Thymus (tissue), 11 donors: ENCODE results near the gene SAMD8. TPM values are rescaled to one million over a fixed set of nuclear protein-coding genes. Genes with fewer than 3 reads are reported as not detected.

Experiments
- DNase-seq, 9 donors: peaks; one replicate each; pipeline ENCODE4 v3.0.0-alpha.2; 2013; ENCODE audit warnings: low spot score in 9 of 9, low read depth in 6 of 9, missing footprints in 1 of 9
- H3K27ac ChIP-seq, 2 donors: one replicate each; pipeline ENCODE4 v1.5.1; 2013; ENCODE audit warnings: control low read depth in 1 of 2, low read depth in 1 of 2, low read length in 1 of 2, mild to moderate bottlenecking in 1 of 2, moderate library complexity in 1 of 2
- H3K27me3 ChIP-seq, 2 donors: one replicate each; pipeline ENCODE4 v1.5.1; 2013; ENCODE audit warnings: low read length in 1 of 2; ENCODE audit not compliant: control insufficient read depth in 2 of 2, insufficient read depth in 1 of 2
- H3K36me3 ChIP-seq, 2 donors: one replicate each; pipeline ENCODE4 v1.5.1; 2013; ENCODE audit warnings: low read length in 1 of 2, mild to moderate bottlenecking in 1 of 2, moderate library complexity in 1 of 2; ENCODE audit not compliant: control insufficient read depth in 2 of 2, insufficient read depth in 2 of 2
- H3K4me1 ChIP-seq, 2 donors: one replicate each; pipeline ENCODE4 v1.5.1; 2013; ENCODE audit warnings: low read length in 2 of 2; ENCODE audit not compliant: control insufficient read depth in 2 of 2, insufficient read depth in 2 of 2
- H3K4me3 ChIP-seq, 2 donors: one replicate each; pipeline ENCODE4 v1.5.1; 2013; ENCODE audit warnings: low read length in 2 of 2, control low read depth in 1 of 2, mild to moderate bottlenecking in 1 of 2
- H3K9me3 ChIP-seq, 2 donors: one replicate each; pipeline ENCODE4 v1.5.1; 2013; ENCODE audit warnings: low read length in 1 of 2, mild to moderate bottlenecking in 1 of 2; ENCODE audit not compliant: control insufficient read depth in 2 of 2, insufficient read depth in 1 of 2
- WGBS: extraction: QIAGEN DNeasy Blood & Tissue Kit; methylation state at CpG from one replicate; pipeline ENCODE4 v1.1.7; 2013; 5-methylcytosine and 5-hydroxymethylcytosine counted together
- polyA plus RNA-seq: library from polyadenylated mRNA; stranded (reverse); fragments of 200-250 nt; gene quantifications from one replicate; pipeline ENCODE4 v1.2.3, GENCODE V29; 2013
- total RNA-seq: library from RNA; stranded (reverse); fragments of 120-200 nt; gene quantifications from one replicate; pipeline ENCODE4 v1.2.4, GENCODE V29; 2013
- donor health status: healthy.

The SAMD8 gene
- total and polyA plus RNA-seq, 2 donors: 7.6 to 13.1 TPM

GRCh38 chr10:75070476-75070875 is 41.0 kb upstream of the SAMD8 start:
- H3K27me3 ChIP-seq: no peaks in the 10 kb centered on the region
- DNase-seq: no peak
- no peaks in the 10 kb centered on the region for H3K36me3 ChIP-seq
- no peaks in the 10 kb centered on the region for H3K4me1 ChIP-seq
- H3K27ac ChIP-seq: no peak overlapping the region
- H3K4me3 ChIP-seq: no peak overlapping the region
- WGBS: 96% methylated on average over 11 of the region's 11 CpGs
- H3K9me3 ChIP-seq: no peaks in the 10 kb centered on the region

DNA sequence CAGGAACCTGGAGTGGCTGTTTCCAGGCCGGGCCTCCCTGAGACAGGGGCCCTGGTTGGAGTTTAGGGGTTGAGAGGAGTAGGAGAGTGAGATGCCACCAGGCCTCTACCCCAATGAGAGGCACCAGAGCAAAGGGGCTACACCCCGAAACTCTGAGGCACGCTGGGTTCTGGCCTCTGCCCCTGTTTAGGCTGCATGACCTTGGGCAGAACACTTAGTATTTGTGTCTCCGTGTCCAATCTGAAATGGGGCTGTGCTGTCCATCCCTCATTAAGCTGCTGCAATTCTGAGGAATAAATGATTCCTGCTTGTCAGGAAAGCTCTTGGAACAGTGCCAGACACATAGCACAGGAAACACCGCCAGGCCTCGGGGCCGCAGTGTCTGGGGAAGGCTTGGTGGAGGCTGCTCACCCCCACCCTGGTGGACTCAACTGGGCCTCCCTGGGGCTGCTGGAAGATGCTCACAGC is 40.5 kb upstream of the SAMD8 start:
- 84% methylated on average over 7 of the region's 7 CpGs for WGBS
- Histone ChIP-seq H3K36me3 (no peaks in the 10 kb centered on the region), H3K27me3 (no peaks in the 10 kb centered on the region), H3K4me1 (no peaks in the 10 kb centered on the region), H3K27ac (no peak overlapping the region), H3K9me3 (no peaks in the 10 kb centered on the region), H3K4me3 (no peak overlapping the region)
- no peak for DNase-seq

DNA sequence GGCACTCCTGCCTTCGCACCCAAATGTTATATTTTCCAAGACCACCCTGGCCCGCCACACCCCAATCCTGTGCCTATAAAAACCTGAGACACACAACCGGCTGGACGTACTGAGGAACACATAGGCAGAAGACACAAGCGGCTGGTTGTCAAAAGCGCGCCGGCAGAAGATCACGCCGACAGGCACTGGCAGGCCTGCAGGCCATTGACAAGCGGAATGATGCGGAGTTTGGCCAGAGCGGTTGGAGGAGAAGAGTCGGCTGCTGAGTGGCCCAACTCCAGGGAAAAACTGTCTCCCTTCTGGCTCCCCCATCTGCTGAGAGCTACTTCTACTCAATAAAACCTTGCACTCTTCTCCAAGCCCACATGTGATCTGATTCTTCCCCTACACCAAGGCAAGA is 39.7 kb upstream of the SAMD8 start:
- no peaks in the 10 kb centered on the region for H3K27me3 ChIP-seq
- no peak for DNase-seq
- H3K9me3 ChIP-seq: no peaks in the 10 kb centered on the region
- no peak overlapping the region for H3K4me3 ChIP-seq
- H3K4me1 ChIP-seq: no peaks in the 10 kb centered on the region
- no peak overlapping the region for H3K27ac ChIP-seq
- no peaks in the 10 kb centered on the region for H3K36me3 ChIP-seq
- 93% methylated on average over 14 of the region's 14 CpGs for WGBS

DNA sequence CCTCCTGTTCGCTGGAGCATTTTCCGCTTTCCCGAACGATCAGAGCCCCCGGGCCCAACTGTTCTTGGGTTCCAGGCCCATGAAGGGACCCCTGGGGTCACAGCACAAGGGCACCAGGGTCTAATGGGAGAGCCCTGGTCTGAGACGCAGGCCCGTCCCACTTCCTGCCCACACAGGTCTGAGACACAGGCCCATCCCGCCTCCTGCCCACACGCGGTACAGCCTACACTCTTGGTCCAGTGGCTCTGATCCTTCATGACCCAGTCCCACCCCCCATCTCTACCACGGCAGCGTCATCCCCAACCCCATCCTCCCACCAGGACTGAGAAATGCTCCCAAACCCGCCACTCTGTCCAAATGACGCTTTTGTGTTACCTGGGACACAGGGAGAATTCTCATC is 38.7 kb upstream of the SAMD8 start:
- WGBS: 85% methylated on average over 14 of the region's 14 CpGs
- Histone ChIP-seq H3K9me3 (no peaks in the 10 kb centered on the region), H3K4me3 (no peak overlapping the region), H3K27me3 (no peaks in the 10 kb centered on the region), H3K27ac (no peak overlapping the region), H3K4me1 (no peaks in the 10 kb centered on the region), H3K36me3 (no peaks in the 10 kb centered on the region)
- DNase-seq: no peak

GRCh38 chr10:75073442-75073841 is 38.0 kb upstream of the SAMD8 start:
- H3K27ac ChIP-seq: no peak overlapping the region
- H3K4me3 ChIP-seq: no peak overlapping the region
- no peaks in the 10 kb centered on the region for H3K36me3 ChIP-seq
- no peak for DNase-seq
- 99% methylated on average over 17 of the region's 17 CpGs for WGBS
- no peaks in the 10 kb centered on the region for H3K27me3 ChIP-seq
- H3K9me3 ChIP-seq: no peaks in the 10 kb centered on the region
- no peaks in the 10 kb centered on the region for H3K4me1 ChIP-seq

DNA sequence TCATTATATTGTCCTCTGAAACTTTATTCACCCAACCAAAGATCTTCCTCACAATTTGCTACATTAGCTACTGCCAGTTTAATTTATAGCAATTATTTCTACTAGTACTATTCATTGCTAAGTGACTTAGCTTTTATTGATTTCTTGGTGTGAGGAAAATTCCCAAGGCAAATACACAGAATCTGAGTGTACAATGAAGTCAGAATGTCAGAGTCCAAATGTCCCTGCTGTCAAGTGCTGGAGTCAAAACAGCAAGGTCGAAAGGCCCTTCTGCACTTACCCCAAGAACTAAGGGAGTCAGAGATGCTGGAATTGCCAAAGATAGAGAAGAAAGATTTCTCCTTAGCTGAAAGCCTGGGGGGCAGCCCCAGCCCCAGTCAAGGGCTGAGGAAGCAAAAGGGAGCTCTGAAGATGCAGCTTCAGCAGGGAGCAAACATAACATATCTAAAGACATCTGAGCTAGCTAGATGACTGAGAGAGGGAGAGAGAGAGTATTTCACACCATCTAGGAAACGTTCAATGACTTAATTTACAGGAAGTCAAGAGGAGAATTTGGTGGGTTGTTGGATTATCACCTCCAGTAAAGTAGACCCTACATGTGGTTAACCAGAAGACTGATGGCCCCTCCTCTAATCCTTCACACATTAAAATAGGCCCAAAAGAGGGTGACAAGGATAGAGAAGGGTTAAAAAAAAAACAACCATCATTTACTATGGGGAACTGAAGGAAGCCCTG is 36.6 kb upstream of the SAMD8 start:
- no peaks in the 10 kb centered on the region for H3K4me1 ChIP-seq
- H3K27ac ChIP-seq: no peak overlapping the region
- H3K4me3 ChIP-seq: no peak overlapping the region
- 56% methylated on average over 2 of the region's 2 CpGs for WGBS
- no peaks in the 10 kb centered on the region for H3K36me3 ChIP-seq
- H3K9me3 ChIP-seq: no peaks in the 10 kb centered on the region
- H3K27me3 ChIP-seq: no peaks in the 10 kb centered on the region
- no peak for DNase-seq

DNA sequence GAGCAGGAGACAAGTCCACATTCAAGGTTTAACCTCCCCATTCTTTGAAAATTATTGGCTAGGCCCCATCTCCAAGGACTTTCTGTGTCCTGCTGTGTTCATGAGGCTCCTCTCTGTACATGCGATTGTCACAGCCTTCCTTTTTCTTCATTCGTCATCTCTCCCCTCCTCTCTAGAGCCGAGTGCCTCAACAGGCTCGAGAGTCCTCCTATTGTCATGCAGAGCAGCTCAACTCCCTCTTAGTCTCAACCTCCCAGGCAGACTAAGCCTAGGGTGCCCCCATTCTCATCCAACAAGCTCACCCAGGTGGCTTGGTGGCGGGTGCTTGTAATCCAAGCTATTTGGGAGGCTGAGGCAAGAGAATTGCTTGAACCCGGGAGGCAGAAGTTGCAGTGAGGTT is 35.1 kb upstream of the SAMD8 start:
- H3K27me3 ChIP-seq: no peaks in the 10 kb centered on the region
- DNase-seq: no peak
- no peaks in the 10 kb centered on the region for H3K4me1 ChIP-seq
- no peaks in the 10 kb centered on the region for H3K36me3 ChIP-seq
- no peak overlapping the region for H3K27ac ChIP-seq
- no peak overlapping the region for H3K4me3 ChIP-seq
- no peaks in the 10 kb centered on the region for H3K9me3 ChIP-seq
- 98% methylated on average over 6 of the region's 6 CpGs for WGBS

DNA sequence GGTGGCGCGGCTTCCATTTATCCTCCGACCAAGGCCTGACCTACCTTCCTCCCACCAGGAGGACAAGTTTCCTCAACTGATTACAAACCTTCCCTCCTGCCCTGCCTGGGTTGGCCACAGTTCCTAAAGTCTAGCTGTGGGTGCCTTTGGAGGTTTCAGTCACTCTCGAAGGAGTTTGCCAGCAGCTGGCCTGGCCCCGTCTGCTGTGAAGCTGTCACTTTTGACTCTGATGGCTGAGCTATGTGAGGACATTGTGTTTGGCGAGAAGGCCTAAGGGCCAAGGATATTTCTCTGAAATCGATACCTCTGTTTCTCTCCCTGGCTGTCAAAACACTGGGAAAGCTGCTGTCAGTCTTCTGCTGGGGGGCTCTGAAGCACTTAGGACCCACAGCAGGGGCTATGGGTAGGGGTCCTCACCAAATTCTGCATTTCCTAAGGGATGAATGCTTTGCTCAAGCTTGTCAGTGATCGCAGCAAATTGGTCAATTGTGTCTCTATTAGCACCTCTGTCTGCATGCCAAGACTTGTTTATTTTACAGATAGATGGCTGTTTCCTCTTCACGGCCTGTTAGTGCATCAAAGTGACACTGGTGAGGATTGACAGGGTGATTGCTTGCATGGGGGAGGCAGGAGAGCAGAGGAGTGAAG is 31.9 kb upstream of the SAMD8 start:
- no peaks in the 10 kb centered on the region for H3K36me3 ChIP-seq
- H3K4me3 ChIP-seq: no peak overlapping the region
- no peaks in the 10 kb centered on the region for H3K9me3 ChIP-seq
- H3K4me1 ChIP-seq: peaks cover 0 to 4% of the 10 kb centered on the region in 2 donors
- no peaks in the 10 kb centered on the region for H3K27me3 ChIP-seq
- H3K27ac ChIP-seq: no peak overlapping the region
- DNase-seq: no peak
- WGBS: 95% methylated on average over 9 of the region's 9 CpGs

DNA sequence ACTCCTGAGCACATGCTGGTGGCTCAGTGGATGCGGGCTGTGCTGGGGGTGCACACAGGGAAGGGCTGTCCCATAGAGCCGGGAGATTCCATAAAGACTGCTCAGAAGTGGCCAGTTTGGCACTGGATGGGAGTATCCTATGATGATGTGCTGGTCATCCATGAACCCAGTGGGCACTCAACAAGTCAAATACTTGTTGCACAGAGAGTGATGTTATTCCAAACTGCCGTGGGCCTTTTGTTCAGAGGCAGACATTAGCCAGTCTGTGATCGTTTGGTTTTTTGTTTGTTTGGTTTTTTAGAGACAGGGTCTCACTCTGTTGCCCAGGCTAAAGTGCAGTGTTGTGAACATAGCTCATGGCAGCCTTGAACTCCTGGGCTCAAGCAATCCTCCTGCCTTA is 30.9 kb upstream of the SAMD8 start:
- Histone ChIP-seq H3K4me3 (no peak overlapping the region), H3K9me3 (no peaks in the 10 kb centered on the region), H3K27ac (no peak overlapping the region)

More for the DNA sequence above, 30.9 kb upstream of the SAMD8 start:
- Histone ChIP-seq H3K36me3 (no peaks in the 10 kb centered on the region), H3K27me3 (no peaks in the 10 kb centered on the region), H3K4me1 (peaks cover 0 to 7% of the 10 kb centered on the region in 2 donors)
- WGBS: 96% methylated on average over 4 of the region's 4 CpGs
- no peak for DNase-seq
